ENCODE measurements around the gene GATA2. TPM values are rescaled to one million over a fixed set of nuclear protein-coding genes. Genes with fewer than 3 reads are reported as not detected.

The GATA2 gene
- total RNA-seq, 1 experiment from 2014 or later, result 74.6 TPM

DNA sequence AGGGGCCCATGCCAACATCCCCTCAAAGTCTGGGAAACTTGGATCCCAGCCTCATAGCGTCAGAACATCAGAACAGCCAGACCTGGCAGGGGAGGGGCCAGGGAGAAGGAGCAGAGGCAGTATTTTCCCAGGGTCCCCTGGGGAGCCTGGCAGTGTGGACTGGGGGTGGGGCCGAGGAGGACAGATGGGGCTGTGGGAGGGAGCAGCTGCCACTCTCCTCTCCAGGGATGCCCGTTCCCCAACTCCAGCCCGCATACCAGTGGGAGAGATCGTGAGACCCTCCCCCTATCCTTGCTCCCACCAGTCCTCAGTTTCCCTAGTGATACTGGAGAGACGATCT, 19.9 kb downstream of the GATA2 start:
- CTCF ChIA-PET, result no interaction called here
- no peak for ATAC-seq
- no peaks in the 10 kb centered on the region for H3K36me3 ChIP-seq (ENCODE audit: control insufficient read depth, insufficient read depth, low read length)
- TF ChIP-seq, protein P1, sequence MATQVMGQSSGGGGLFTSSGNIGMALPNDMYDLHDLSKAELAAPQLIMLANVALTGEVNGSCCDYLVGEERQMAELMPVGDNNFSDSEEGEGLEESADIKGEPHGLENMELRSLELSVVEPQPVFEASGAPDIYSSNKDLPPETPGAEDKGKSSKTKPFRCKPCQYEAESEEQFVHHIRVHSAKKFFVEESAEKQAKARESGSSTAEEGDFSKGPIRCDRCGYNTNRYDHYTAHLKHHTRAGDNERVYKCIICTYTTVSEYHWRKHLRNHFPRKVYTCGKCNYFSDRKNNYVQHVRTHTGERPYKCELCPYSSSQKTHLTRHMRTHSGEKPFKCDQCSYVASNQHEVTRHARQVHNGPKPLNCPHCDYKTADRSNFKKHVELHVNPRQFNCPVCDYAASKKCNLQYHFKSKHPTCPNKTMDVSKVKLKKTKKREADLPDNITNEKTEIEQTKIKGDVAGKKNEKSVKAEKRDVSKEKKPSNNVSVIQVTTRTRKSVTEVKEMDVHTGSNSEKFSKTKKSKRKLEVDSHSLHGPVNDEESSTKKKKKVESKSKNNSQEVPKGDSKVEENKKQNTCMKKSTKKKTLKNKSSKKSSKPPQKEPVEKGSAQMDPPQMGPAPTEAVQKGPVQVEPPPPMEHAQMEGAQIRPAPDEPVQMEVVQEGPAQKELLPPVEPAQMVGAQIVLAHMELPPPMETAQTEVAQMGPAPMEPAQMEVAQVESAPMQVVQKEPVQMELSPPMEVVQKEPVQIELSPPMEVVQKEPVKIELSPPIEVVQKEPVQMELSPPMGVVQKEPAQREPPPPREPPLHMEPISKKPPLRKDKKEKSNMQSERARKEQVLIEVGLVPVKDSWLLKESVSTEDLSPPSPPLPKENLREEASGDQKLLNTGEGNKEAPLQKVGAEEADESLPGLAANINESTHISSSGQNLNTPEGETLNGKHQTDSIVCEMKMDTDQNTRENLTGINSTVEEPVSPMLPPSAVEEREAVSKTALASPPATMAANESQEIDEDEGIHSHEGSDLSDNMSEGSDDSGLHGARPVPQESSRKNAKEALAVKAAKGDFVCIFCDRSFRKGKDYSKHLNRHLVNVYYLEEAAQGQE (IDR thresholded peaks at IDR 0.05; ENCODE audit: insufficient read depth in 1 of 2, low read depth in 2 of 2, low read length in 1 of 2), result no peak
- TF ChIP-seq TCF7L2 (IDR thresholded peaks at IDR 0.05; ENCODE audit: low read depth, low read length), result no peak
- no peak for TF ChIP-seq SIN3A (IDR thresholded peaks at IDR 0.05; ENCODE audit: borderline replicate concordance, insufficient read depth, low read depth, low read length)
- TF ChIP-seq, protein P2, sequence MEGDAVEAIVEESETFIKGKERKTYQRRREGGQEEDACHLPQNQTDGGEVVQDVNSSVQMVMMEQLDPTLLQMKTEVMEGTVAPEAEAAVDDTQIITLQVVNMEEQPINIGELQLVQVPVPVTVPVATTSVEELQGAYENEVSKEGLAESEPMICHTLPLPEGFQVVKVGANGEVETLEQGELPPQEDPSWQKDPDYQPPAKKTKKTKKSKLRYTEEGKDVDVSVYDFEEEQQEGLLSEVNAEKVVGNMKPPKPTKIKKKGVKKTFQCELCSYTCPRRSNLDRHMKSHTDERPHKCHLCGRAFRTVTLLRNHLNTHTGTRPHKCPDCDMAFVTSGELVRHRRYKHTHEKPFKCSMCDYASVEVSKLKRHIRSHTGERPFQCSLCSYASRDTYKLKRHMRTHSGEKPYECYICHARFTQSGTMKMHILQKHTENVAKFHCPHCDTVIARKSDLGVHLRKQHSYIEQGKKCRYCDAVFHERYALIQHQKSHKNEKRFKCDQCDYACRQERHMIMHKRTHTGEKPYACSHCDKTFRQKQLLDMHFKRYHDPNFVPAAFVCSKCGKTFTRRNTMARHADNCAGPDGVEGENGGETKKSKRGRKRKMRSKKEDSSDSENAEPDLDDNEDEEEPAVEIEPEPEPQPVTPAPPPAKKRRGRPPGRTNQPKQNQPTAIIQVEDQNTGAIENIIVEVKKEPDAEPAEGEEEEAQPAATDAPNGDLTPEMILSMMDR (IDR thresholded peaks at IDR 0.05), result no peak
- TF ChIP-seq POLR2AphosphoS5 (IDR thresholded peaks at IDR 0.05; ENCODE audit: low read depth, low read length), result no peak
- in situ Hi-C loops (cut with HindIII; ENCODE audit: low pct_unique_long_range_greater_than_20kb, low sequenced_read_pairs), result no loop called here
- BruUV-seq (replicated peaks), result no TSS peak
- no peaks in the 10 kb centered on the region for H3K4me1 ChIP-seq (ENCODE audit: control insufficient read depth, insufficient read depth, low read length)
- DNase-seq (ENCODE audit: low read depth, low spot score), result no peak
- no peaks in the 10 kb centered on the region for H3K27me3 ChIP-seq (ENCODE audit: control insufficient read depth, insufficient read depth, low read length)
- intact Hi-C loops (cut with micrococcal nuclease; ENCODE audit: unreplicated experiment), result no loop called here
- no peak overlapping the region for H3K4me3 ChIP-seq (ENCODE audit: low read depth in 2 of 2, low read length in 2 of 2)
- H3K27ac ChIP-seq (ENCODE audit: low read length), result no peak overlapping the region
- H3K9me3 ChIP-seq (ENCODE audit: control insufficient read depth, insufficient read depth, low read depth, low read length), result no peaks in the 10 kb centered on the region
- POLR2A ChIA-PET, result no interaction called here

DNA sequence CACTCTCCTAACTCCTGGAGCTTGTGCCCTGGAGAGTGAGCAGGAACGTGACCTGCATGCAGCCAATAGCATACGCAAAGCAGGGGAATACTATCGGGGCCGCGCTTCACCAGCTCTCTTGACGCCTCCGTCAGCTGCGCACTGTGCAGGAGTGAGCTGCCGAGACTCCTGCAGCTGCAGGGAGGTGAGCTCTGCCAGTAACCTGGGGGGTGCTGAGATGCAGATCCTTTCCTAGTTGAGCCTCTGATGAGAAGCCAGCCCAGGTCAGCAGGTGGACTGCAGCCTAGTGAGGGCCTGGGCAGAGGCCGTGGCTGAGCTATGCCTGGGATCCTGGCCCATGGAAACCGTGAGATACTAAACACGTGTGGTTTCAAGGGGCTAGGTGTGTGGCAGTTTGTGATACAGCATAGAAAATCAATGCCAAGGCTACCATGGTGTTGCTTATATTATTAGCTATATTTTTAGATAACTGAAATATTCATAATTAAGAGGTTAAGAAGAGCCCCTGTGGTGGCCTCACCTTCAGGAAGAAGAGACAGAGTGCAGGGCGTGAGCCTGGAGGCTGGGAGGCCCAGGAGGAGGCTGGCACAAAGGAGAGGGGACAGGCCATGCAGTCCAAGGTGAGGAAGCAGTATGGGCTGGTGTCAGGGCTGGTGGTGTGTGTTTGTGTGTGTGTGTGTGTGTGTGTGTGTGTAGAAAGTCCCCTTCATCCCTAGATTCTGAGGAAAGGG, 20.4 kb downstream of the GATA2 start:
- DNase-seq (ENCODE audit: low read depth, low spot score) (no peak), ATAC-seq (peak; percentile 14; the same call in 1 of the 2 replicates)
- no peak overlapping the region for H3K4me3 ChIP-seq (ENCODE audit: low read depth in 2 of 2, low read length in 2 of 2)
- ChIA-PET CTCF (no interaction called here), POLR2A (interaction anchor here (0.5 kb wide), 1 partner anchor 16 kb away, joined by 8 read pairs; no protein-coding TSS in a partner anchor)
- intact Hi-C loops (cut with micrococcal nuclease; ENCODE audit: unreplicated experiment) (no loop called here), in situ Hi-C loops (cut with HindIII; ENCODE audit: low pct_unique_long_range_greater_than_20kb, low sequenced_read_pairs) (no loop called here)
- H3K27me3 ChIP-seq (ENCODE audit: control insufficient read depth, insufficient read depth, low read length), result no peaks in the 10 kb centered on the region
- BruUV-seq (replicated peaks), result no TSS peak
- TF ChIP-seq SIN3A (IDR thresholded peaks at IDR 0.05; ENCODE audit: borderline replicate concordance, insufficient read depth, low read depth, low read length), result no peak
- TF ChIP-seq, protein P1 (IDR thresholded peaks at IDR 0.05; ENCODE audit: insufficient read depth in 1 of 2, low read depth in 2 of 2, low read length in 1 of 2), result no peak
- no peak for TF ChIP-seq POLR2AphosphoS5 (IDR thresholded peaks at IDR 0.05; ENCODE audit: low read depth, low read length)
- TF ChIP-seq TCF7L2 (IDR thresholded peaks at IDR 0.05; ENCODE audit: low read depth, low read length), result no peak
- TF ChIP-seq, protein P2 (IDR thresholded peaks at IDR 0.05), result no peak
- no peaks in the 10 kb centered on the region for H3K4me1 ChIP-seq (ENCODE audit: control insufficient read depth, insufficient read depth, low read length)
- H3K36me3 ChIP-seq (ENCODE audit: control insufficient read depth, insufficient read depth, low read length), result no peaks in the 10 kb centered on the region
- H3K27ac ChIP-seq (ENCODE audit: low read length), result no peak overlapping the region
- H3K9me3 ChIP-seq (ENCODE audit: control insufficient read depth, insufficient read depth, low read depth, low read length), result no peaks in the 10 kb centered on the region

All from Panc1 (cell line).